ENCODE results near the gene BRSK1. TPM values are rescaled to one million over a fixed set of nuclear protein-coding genes. Genes with fewer than 3 reads are reported as not detected.
A peak's percentile ranks its signal among the peaks of the same experiment; 100 is the strongest.

BRSK1 gene
- polyA plus RNA-seq, 2 of the 4 experiments (the other 2 are of a cell fraction), result 5.4 to 6.6 TPM

GRCh38 chr19:55256562-55257460 lies 27.0 kb upstream of the BRSK1 start (continued):
- TF ChIP-seq ZFP36 (IDR thresholded peaks at IDR 0.05; ENCODE audit: borderline replicate concordance, partially characterized antibody), result no peak
- no peak for TF ChIP-seq ESRRA (IDR thresholded peaks at IDR 0.05; ENCODE audit: borderline replicate concordance, low read length)

DNA sequence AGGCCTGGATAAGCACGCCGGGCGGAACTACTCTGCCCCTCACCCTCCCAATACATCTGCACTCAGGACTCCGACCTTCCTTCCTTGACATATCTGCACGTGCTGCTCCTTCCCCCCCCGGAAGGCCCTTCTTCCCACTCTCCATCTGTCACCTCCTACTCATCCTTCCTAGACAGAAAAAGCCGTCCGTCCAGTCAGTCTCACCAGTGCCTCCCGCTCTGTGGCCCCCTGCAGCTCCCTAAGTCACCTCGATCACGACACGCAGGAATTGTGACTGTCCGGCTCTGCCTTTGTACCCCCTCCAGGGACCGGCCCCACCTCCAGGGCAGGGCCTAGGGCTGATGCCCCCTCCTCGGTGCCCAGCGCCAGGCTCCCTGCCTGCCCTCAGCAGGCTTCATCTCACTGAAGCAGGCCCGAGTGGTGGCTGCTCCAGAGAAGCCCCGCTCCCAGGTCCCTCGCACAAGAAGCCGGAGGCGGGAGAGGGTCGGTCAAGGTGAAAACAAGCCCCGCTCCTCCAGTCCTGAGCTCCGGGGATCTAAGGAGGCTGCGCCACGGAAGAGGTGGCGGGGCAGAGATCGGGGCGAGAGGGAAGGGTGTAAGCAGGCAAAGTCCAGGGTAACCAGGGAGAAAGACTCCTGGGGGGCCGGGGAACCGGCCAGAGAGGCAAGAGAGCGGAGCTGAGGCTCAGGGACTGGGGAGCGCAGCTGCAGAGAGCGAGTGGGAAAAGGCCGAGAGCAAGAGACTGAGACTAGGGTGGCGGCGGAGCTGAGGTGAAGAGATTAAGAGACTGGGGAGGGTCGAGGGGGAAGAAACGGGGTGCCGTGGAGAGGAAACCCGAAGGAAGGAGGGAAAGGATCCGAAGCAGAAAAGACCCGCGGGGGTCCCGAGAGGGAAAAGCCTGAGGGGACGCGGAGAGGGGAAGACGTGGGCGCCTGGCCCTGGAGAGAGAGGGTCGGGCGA lies 26.1 kb upstream of the BRSK1 start:
- CTCF ChIA-PET, result interaction anchor here (0.9 to 4.1 kb wide), 8 partner anchors 12 to 160 kb away, joined by 3 to 16 read pairs (median 4); partner anchors contain the start of gene DNAAF3
- FAIRE-seq (no peak), ATAC-seq (no peak), DNase-seq (ENCODE audit: low read depth in 1 of 2, low spot score in 1 of 2) (no peak)
- Histone ChIP-seq H3K4me1 (peaks cover 36% of the 10 kb centered on the region), H3K4me2 (peak overlapping the region; percentile 88), H3K4me3 (peak overlapping the region; percentile 81), H3K27ac (peak overlapping the region; percentile 85 to 95), H3K9me3 (no peaks in the 10 kb centered on the region)
- WGBS (ENCODE audit: missing lambda C conversion rate), result 19% methylated on average over 51 of the region's 51 CpGs
- POLR2A ChIA-PET, result interaction anchor here (0.6 to 1.6 kb wide), 3 partner anchors 22 to 126 kb away, joined by 3 to 5 read pairs (median 3); partner anchors contain the start of genes HSPBP1 and TMEM238
- TF ChIP-seq KDM5A (IDR thresholded peaks at IDR 0.05) (no peak), EHMT2 (IDR thresholded peaks at IDR 0.05; ENCODE audit: low read depth) (no peak), FOSL2 (IDR thresholded peaks at IDR 0.05) (no peak), FOSL2 (CRISPR knock-in tag; IDR thresholded peaks at IDR 0.05) (no peak), MAX (IDR thresholded peaks at IDR 0.05) (peak; percentile 50; the same call in 1 of the 2 replicates), HOXA7 (CRISPR knock-in tag; IDR thresholded peaks at IDR 0.05) (no peak), CHD2 (IDR thresholded peaks at IDR 0.05; ENCODE audit: low read length, partially characterized antibody) (no peak)
- TF ChIP-seq, protein P1, sequence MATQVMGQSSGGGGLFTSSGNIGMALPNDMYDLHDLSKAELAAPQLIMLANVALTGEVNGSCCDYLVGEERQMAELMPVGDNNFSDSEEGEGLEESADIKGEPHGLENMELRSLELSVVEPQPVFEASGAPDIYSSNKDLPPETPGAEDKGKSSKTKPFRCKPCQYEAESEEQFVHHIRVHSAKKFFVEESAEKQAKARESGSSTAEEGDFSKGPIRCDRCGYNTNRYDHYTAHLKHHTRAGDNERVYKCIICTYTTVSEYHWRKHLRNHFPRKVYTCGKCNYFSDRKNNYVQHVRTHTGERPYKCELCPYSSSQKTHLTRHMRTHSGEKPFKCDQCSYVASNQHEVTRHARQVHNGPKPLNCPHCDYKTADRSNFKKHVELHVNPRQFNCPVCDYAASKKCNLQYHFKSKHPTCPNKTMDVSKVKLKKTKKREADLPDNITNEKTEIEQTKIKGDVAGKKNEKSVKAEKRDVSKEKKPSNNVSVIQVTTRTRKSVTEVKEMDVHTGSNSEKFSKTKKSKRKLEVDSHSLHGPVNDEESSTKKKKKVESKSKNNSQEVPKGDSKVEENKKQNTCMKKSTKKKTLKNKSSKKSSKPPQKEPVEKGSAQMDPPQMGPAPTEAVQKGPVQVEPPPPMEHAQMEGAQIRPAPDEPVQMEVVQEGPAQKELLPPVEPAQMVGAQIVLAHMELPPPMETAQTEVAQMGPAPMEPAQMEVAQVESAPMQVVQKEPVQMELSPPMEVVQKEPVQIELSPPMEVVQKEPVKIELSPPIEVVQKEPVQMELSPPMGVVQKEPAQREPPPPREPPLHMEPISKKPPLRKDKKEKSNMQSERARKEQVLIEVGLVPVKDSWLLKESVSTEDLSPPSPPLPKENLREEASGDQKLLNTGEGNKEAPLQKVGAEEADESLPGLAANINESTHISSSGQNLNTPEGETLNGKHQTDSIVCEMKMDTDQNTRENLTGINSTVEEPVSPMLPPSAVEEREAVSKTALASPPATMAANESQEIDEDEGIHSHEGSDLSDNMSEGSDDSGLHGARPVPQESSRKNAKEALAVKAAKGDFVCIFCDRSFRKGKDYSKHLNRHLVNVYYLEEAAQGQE (IDR thresholded peaks at IDR 0.05), result no peak

DNA sequence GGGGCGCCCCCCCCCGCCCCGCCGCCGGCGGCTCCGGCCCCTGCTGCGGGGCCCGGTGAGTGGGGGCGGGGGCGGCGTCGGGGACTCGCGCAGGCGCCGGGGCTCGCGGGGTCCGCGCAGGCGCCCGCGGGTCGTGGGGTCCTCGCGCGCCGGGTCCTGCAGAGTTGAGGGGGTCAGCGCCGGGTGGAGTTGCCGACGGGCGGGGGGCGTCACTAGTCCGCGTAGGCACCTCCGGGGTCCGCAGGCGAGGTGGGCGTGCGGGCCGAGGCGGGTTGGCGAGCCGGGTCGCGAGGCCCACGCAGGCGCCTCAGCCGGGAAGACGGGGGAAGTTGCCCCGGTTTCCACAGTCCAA lies 25.3 kb upstream of the BRSK1 start:
- WGBS (ENCODE audit: missing lambda C conversion rate), result no CpG with 5 or more reads among the region's 53 CpGs
- ATAC-seq (peak; percentile 23 to 35), DNase-seq (ENCODE audit: low read depth in 1 of 2, low spot score in 1 of 2) (no peak), FAIRE-seq (no peak)
- Histone ChIP-seq H3K27ac (peak overlapping the region; percentile 85 to 95), H3K4me1 (peaks cover 36% of the 10 kb centered on the region), H3K9me3 (no peaks in the 10 kb centered on the region), H3K4me2 (peak overlapping the region; percentile 88), H3K4me3 (peak overlapping the region; percentile 81)
- ChIA-PET POLR2A (interaction anchor here (0.7 to 1.8 kb wide), 16 partner anchors 12 to 218 kb away, joined by 3 to 52 read pairs (median 4); partner anchors contain the start of genes HSPBP1, TMEM238, TMEM86B and UBE2S), CTCF (interaction anchor here (1.1 to 2.3 kb wide), 6 partner anchors 10 to 126 kb away, joined by 3 to 8 read pairs (median 4); partner anchors contain the start of gene TMEM238)
- no peak for TF ChIP-seq ZFP36 (IDR thresholded peaks at IDR 0.05; ENCODE audit: borderline replicate concordance, partially characterized antibody)
- no peak for TF ChIP-seq NFE2L2 (conservative IDR thresholded peaks at IDR 0.05; ENCODE audit: low read length)
- no peak for TF ChIP-seq ZC3H11A (IDR thresholded peaks at IDR 0.05)
- no peak for TF ChIP-seq RFX5 (IDR thresholded peaks at IDR 0.05)
- TF ChIP-seq CHD2 (IDR thresholded peaks at IDR 0.05; ENCODE audit: low read length, partially characterized antibody), result no peak
- TF ChIP-seq CBX8 (IDR thresholded peaks at IDR 0.05), result no peak
- TF ChIP-seq HOXB13 (CRISPR knock-in tag; IDR thresholded peaks at IDR 0.05; ENCODE audit: low read depth), result no peak
- TF ChIP-seq, protein P1 (IDR thresholded peaks at IDR 0.05), result no peak
- TF ChIP-seq ZNF302 (CRISPR knock-in tag; IDR thresholded peaks at IDR 0.05), result no peak
- TF ChIP-seq JUN (IDR thresholded peaks at IDR 0.05), result no peak
- no peak for TF ChIP-seq HEYL (CRISPR knock-in tag; IDR thresholded peaks at IDR 0.05)
- no peak for TF ChIP-seq HOXB5 (CRISPR knock-in tag; IDR thresholded peaks at IDR 0.05)

All from A549 (cell line).